K562 (cell line): Measurements from ENCODE around the gene ZNF362. TPM values are rescaled to one million over a fixed set of nuclear protein-coding genes. Genes with fewer than 3 reads are reported as not detected.

Experiments
- ATAC-seq: fragments of 200-7000 bp; cut with Tn5 transposase; 3 replicates; pipeline ENCODE4 v1.9.1; 2020; ENCODE audit warnings: moderate library complexity
- BruUV-seq: library from RNA; stranded (reverse); fragments of 400-500 nt; replicated peaks from 2 replicates; lab custom pipeline; 2021; lab: Mats Ljungman, UMichigan
- CTCF ChIA-PET: fragments of 300-600 bp; formaldehyde crosslinking; extraction: SDS; loops from one replicate; lab custom pipeline; 2021; ENCODE audit warnings: low intra/inter-chr PET ratio; lab: Yijun Ruan, JAX
- POLR2A ChIA-PET: fragments of 300-600, 350-650 bp; sonication (Branson Sonifier 250); formaldehyde crosslinking; extraction: SDS; loops from one replicate; lab custom pipeline; 2021; ENCODE audit warnings: antibody characterized with exemption, inconsistent platforms; lab: Yijun Ruan, JAX
- DNase-seq, 4 experiments: peaks; one replicate each; pipeline versions ENCODE4 v3.0.0 to v3.0.0-alpha.2; 2011 to 2018; ENCODE audit warnings: low spot score in 3 of 4, mixed read lengths in 3 of 4; ENCODE audit errors: extremely low read depth in 1 of 4
- FAIRE-seq: peaks from 2 replicates; lab custom pipeline; 2011; peaks lifted over from hg19 to GRCh38; lab: Jason Lieb, UNC
- H2AFZ ChIP-seq: 2 replicates; pipeline ENCODE4 v1.6.0; 2011; ENCODE audit warnings: low read depth, low read length, control low read depth, inconsistent platforms
- H3K27ac ChIP-seq: fragments of 200-600 bp; 3 replicates; pipeline ENCODE4 v1.8.0; 2011; ENCODE audit warnings: low read depth, mild to moderate bottlenecking, control low read depth, inconsistent platforms, low read length, moderate library complexity, mixed read lengths; ENCODE audit errors: extremely low read depth
- H3K27me3 ChIP-seq, 2 experiments: fragments of 300-600 bp in 1 of 2; 2 replicates in 1 of 2; 3 replicates in 1 of 2; pipeline versions ENCODE4 v1.6.0 to v1.8.0; 2011; ENCODE audit warnings: inconsistent platforms in 2 of 2, low read length in 2 of 2, mild to moderate bottlenecking in 1 of 2, mixed read lengths in 1 of 2, moderate library complexity in 1 of 2; ENCODE audit not compliant: control insufficient read depth in 2 of 2, insufficient read depth in 2 of 2
- H3K36me3 ChIP-seq: fragments of 300-600 bp; 3 replicates; pipeline ENCODE4 v1.8.0; 2011; ENCODE audit warnings: mild to moderate bottlenecking, low read length, inconsistent platforms; ENCODE audit not compliant: control insufficient read depth, insufficient read depth
- H3K4me1 ChIP-seq, 2 experiments: fragments of 200-600 bp in 1 of 2; replicated peaks in 1 of 2; 2 replicates in 1 of 2; 3 replicates in 1 of 2; pipeline versions ENCODE4 v1.5.1 to v1.8.0; 2011; ENCODE audit warnings: inconsistent platforms in 2 of 2, low read length in 2 of 2, mild to moderate bottlenecking in 1 of 2, mixed read lengths in 1 of 2, moderate library complexity in 1 of 2; ENCODE audit not compliant: control insufficient read depth in 2 of 2, insufficient read depth in 2 of 2
- H3K4me2 ChIP-seq: 2 replicates; pipeline ENCODE4 v1.6.1; 2011; ENCODE audit warnings: low read length, control low read depth, inconsistent platforms, mixed read lengths; ENCODE audit not compliant: insufficient read depth
- H3K4me3 ChIP-seq: fragments of 200-600 bp; sonication (generic), shearing (Covaris generic); 2 replicates; pipeline ENCODE4 v1.5.1; 2016; ENCODE audit warnings: control low read depth, inconsistent platforms
- H3K79me2 ChIP-seq: fragments of 200-600 bp; 3 replicates; pipeline ENCODE4 v1.8.0; 2011; ENCODE audit warnings: low read length, inconsistent platforms; ENCODE audit not compliant: control insufficient read depth, insufficient read depth
- H3K9ac ChIP-seq, 2 experiments: 2 replicates each; pipeline versions ENCODE4 v1.6.0 to v1.6.1; 2011; ENCODE audit warnings: low read depth in 2 of 2, low read length in 2 of 2, control low read depth in 1 of 2, inconsistent platforms in 1 of 2, mild to moderate bottlenecking in 1 of 2, mixed read lengths in 1 of 2; ENCODE audit not compliant: insufficient read depth in 1 of 2
- H3K9me1 ChIP-seq: one replicate; pipeline ENCODE4 v1.6.0; 2011; ENCODE audit warnings: inconsistent platforms, mild to moderate bottlenecking, low read length, moderate library complexity; ENCODE audit not compliant: control insufficient read depth, insufficient read depth
- H3K9me3 ChIP-seq: replicated peaks from 2 replicates; pipeline ENCODE4 v1.5.1; 2011; ENCODE audit warnings: low read depth, low read length, inconsistent platforms; ENCODE audit not compliant: control insufficient read depth, insufficient read depth
- H4K20me1 ChIP-seq: replicated peaks from 2 replicates; pipeline ENCODE4 v1.6.1; 2011; ENCODE audit warnings: low read length, inconsistent platforms, mixed read lengths; ENCODE audit not compliant: control insufficient read depth, insufficient read depth
- CBX2 ChIP-seq: fragments of 200-600 bp; sonication (generic); IDR thresholded peaks from one replicate; pipeline ENCODE4 v1.6.1; 2012; ENCODE audit warnings: mild to moderate bottlenecking, low read length, inconsistent platforms; ENCODE audit not compliant: insufficient read depth, poor library complexity, severe bottlenecking
- CEBPB ChIP-seq: fragments of 450-650 bp; IDR thresholded peaks from 2 replicates; pipeline ENCODE4 v1.6.1; 2016; ENCODE audit warnings: missing genetic modification characterization, missing compliant biosample characterization
- CEBPG ChIP-seq, 3 experiments: fragments of 200-800 bp in 1 of 3; sonication (Bioruptor generic) in 1 of 3; sonication (generic) in 1 of 3; formaldehyde crosslinking in 1 of 3; IDR thresholded peaks in 2 of 3; conservative IDR thresholded peaks in 1 of 3; 2 replicates each; pipeline versions ENCODE4 v1.6.1 to v1.8.0; 2016 to 2022; ENCODE audit warnings: missing compliant biosample characterization in 2 of 3, missing genetic modification characterization in 2 of 3, mild to moderate bottlenecking in 1 of 3, missing genetic modification reagents in 1 of 3
- ELF2 ChIP-seq: fragments of 250-450 bp; sonication (Bioruptor Pico); IDR thresholded peaks from 2 replicates; pipeline ENCODE4 v1.5.0; 2021; ENCODE audit warnings: mild to moderate bottlenecking
- FUS ChIP-seq: fragments of 200-400 bp; formaldehyde crosslinking; optimal IDR thresholded peaks from 2 replicates; pipeline ENCODE3; 2017; ENCODE audit warnings: low read depth, low read length
- HINFP ChIP-seq: fragments of 450-650 bp; conservative IDR thresholded peaks from 2 replicates; pipeline ENCODE4 v1.6.1; 2016; ENCODE audit warnings: missing genetic modification characterization, low read depth, mild to moderate bottlenecking, control low read depth, missing compliant biosample characterization
- STAG1 ChIP-seq: sonication (generic); formaldehyde crosslinking; IDR thresholded peaks from 2 replicates; pipeline ENCODE4 v1.5.0; 2020; ENCODE audit warnings: missing genetic modification reagents, borderline replicate concordance
- TRIM25 ChIP-seq: fragments of 450-650 bp; IDR thresholded peaks from 2 replicates; pipeline ENCODE4 v1.7.0; 2016; ENCODE audit warnings: borderline replicate concordance
- USF1 ChIP-seq: sonication (generic); formaldehyde crosslinking; IDR thresholded peaks from 2 replicates; pipeline ENCODE4 v1.9.0; 2022; ENCODE audit warnings: mild to moderate bottlenecking, missing genetic modification reagents
- ZNF174 ChIP-seq: fragments of 250-450 bp; sonication (Bioruptor Pico); IDR thresholded peaks from 2 replicates; pipeline ENCODE4 v1.4.0; 2020; ENCODE audit warnings: mild to moderate bottlenecking
- ZNF384 ChIP-seq: IDR thresholded peaks from 2 replicates; pipeline ENCODE4 v1.6.1; 2012; ENCODE audit warnings: low read depth, low read length, improper control_type of control experiment
- ZNF445 ChIP-seq: fragments of 250-450 bp; sonication (Bioruptor Pico); IDR thresholded peaks from 2 replicates; pipeline ENCODE4 v1.4.0; 2020; ENCODE audit warnings: low read depth, mild to moderate bottlenecking, moderate library complexity
- WGBS: fragments of 100-300 bp; shearing (Covaris generic); methylation state at CpG from one replicate; pipeline ENCODE4 v1.1.6; 2016; ENCODE audit warnings: low coverage, mixed read lengths; ENCODE audit not compliant: insufficient coverage; ENCODE audit errors: missing lambda C conversion rate; 5-methylcytosine and 5-hydroxymethylcytosine counted together
- in situ Hi-C: fragments of 300-500 bp; cut with MboI; formaldehyde crosslinking; loops from 4 replicates; pipeline ENCODE4 v1.15.0; 2018; ENCODE audit warnings: inconsistent platforms, mixed read lengths
- intact Hi-C: fragments of 100-400 bp; cut with micrococcal nuclease; formaldehyde crosslinking; loops from 2 replicates; pipeline ENCODE4 v1.14.2; 2022
- polyA plus RNA-seq, 8 experiments: library from polyadenylated mRNA; depleted of rRNA in 4 of 8; stranded (reverse) in 5 of 8; unstranded in 3 of 8; fragments of >200 nt; fragmentation: Nextera tagmentation in 2 of 8; fragmentation: Illumina TruSeq in 1 of 8; extraction: Ambion mirVana in 2 of 8; extraction: Trizol in 1 of 8; gene quantifications; 2 replicates each; pipeline versions ENCODE4 v1.2.1 to v1.2.3, GENCODE V29; 2011 to 2014; ENCODE audit warnings: inconsistent platforms in 1 of 8, missing spikeins in 1 of 8
- total RNA-seq, 7 experiments: library from RNA; depleted of rRNA in 6 of 7; stranded (reverse); fragments of >200 nt in 6 of 7; fragmentation: Illumina TruSeq in 2 of 7; extraction: Trizol in 2 of 7; gene quantifications; 2 replicates each; pipeline versions ENCODE4 v1.2.1 to v1.2.3, GENCODE V29; 2011 to 2021; ENCODE audit warnings: low replicate concordance in 1 of 7

ZNF362 gene
- total and polyA plus RNA-seq, 9 of the 15 experiments (the other 6 are each of a cell fraction or from before 2014, with no cell fraction given), result 0.01 to 1.1 (median 0.35) TPM; not detected in 1

GRCh38 chr1:33343539-33343938, 87.2 kb downstream of the ZNF362 start (continued):
- TF ChIP-seq FUS, result no peak
- TF ChIP-seq, all 486 proteins: peak for 0

- no peak overlapping the region for H3K27ac ChIP-seq
- H2AFZ ChIP-seq, result no peak overlapping the region
- FAIRE-seq (no peak), DNase-seq (no peak), ATAC-seq (no peak)
- H3K9ac ChIP-seq, result no peak overlapping the region
- H3K9me1 ChIP-seq, result peaks cover 7% of the 10 kb centered on the region
- H3K27me3 ChIP-seq, result no peaks in the 10 kb centered on the region
- H3K4me1 ChIP-seq, result peaks cover 28% of the 10 kb centered on the region in 2 experiments
- H3K4me3 ChIP-seq, result no peak overlapping the region
- H3K4me2 ChIP-seq, result no peak overlapping the region
- 72% methylated on average over 2 of the region's 2 CpGs for WGBS
- intact Hi-C loops, result no loop called here
- CTCF ChIA-PET, result no interaction called here
- no TSS peak for BruUV-seq
- POLR2A ChIA-PET, result no interaction called here
- H3K79me2 ChIP-seq, result peaks cover 70% of the 10 kb centered on the region
- in situ Hi-C loops, result no loop called here
- H4K20me1 ChIP-seq, result peaks cover 35% of the 10 kb centered on the region
- H3K9me3 ChIP-seq, result no peaks in the 10 kb centered on the region
- peaks cover 50% of the 10 kb centered on the region; the same call in 2 of the 3 replicates for H3K36me3 ChIP-seq
- TF ChIP-seq ZNF445 (CRISPR knock-in tag) (no peak), STAG1 (no peak), ELF2 (CRISPR knock-in tag) (no peak), TRIM25 (no peak), HINFP (tag) (no peak), CEBPG (CRISPR knock-in tag; IDR thresholded peaks at IDR 0.05) (no peak), CEBPG (tag; conservative IDR thresholded peaks at IDR 0.05 in 1 of 2, IDR thresholded peaks at IDR 0.05 in 1 of 2) (no peak), ZNF174 (no peak), ZNF384 (no peak), USF1 (no peak), CBX2 (no peak), CEBPB (no peak)
Observed at GRCh38 chr1:33344896-33345560, 88.7 kb downstream of the ZNF362 start.
